ENCODE results near the gene MAPK10. TPM values are rescaled to one million over a fixed set of nuclear protein-coding genes. Genes with fewer than 3 reads are reported as not detected.

Gene MAPK10
- total RNA-seq, 1 experiment from 2014 or later = 6.8 TPM

DNA sequence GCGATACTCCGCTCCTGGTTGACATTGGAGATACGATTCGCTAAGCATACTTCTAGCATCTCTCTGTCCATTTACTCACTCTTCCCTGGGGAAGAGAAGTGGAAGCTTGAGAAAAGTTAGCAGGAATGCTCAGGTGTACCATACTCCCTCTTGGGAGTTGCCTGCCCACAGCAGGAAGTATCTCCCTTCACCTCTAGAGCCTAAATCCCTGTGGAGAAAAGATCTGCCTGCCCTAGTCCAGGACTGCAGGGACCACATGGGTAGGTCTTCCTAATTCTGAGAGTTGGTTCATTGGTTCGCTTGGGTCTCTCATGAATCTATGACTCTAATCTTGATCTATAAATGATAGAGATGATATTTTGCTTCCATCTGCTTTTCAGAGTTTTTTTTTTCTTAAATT is 26.3 kb upstream of the MAPK10 start:
- no peak overlapping the region for H3K4me3 ChIP-seq (ENCODE audit: low read depth, low read length, poor library complexity, severe bottlenecking)
- TF ChIP-seq, protein P1, sequence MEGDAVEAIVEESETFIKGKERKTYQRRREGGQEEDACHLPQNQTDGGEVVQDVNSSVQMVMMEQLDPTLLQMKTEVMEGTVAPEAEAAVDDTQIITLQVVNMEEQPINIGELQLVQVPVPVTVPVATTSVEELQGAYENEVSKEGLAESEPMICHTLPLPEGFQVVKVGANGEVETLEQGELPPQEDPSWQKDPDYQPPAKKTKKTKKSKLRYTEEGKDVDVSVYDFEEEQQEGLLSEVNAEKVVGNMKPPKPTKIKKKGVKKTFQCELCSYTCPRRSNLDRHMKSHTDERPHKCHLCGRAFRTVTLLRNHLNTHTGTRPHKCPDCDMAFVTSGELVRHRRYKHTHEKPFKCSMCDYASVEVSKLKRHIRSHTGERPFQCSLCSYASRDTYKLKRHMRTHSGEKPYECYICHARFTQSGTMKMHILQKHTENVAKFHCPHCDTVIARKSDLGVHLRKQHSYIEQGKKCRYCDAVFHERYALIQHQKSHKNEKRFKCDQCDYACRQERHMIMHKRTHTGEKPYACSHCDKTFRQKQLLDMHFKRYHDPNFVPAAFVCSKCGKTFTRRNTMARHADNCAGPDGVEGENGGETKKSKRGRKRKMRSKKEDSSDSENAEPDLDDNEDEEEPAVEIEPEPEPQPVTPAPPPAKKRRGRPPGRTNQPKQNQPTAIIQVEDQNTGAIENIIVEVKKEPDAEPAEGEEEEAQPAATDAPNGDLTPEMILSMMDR (conservative IDR thresholded peaks at IDR 0.05; ENCODE audit: low read depth, low read length) = no peak
- TF ChIP-seq EZH2 (IDR thresholded peaks at IDR 0.05; ENCODE audit: borderline replicate concordance, low read depth, low read length, poor library complexity, severe bottlenecking) = no peak
- H3K4me1 ChIP-seq (ENCODE audit: insufficient read depth, low read length, poor library complexity, severe bottlenecking) = no peaks in the 10 kb centered on the region
- no peaks in the 10 kb centered on the region for H3K36me3 ChIP-seq (ENCODE audit: insufficient read depth, low read length, poor library complexity, severe bottlenecking)
- no peak overlapping the region for H3K27ac ChIP-seq (ENCODE audit: low read depth, low read length, poor library complexity, severe bottlenecking)
- no peaks in the 10 kb centered on the region for H3K27me3 ChIP-seq (replicated peaks; ENCODE audit: insufficient read depth, low read depth, low read length, poor library complexity)
- BruUV-seq (replicated peaks) = no TSS peak
- H3K9me3 ChIP-seq (ENCODE audit: low read depth, low read length, poor library complexity, severe bottlenecking) = no peaks in the 10 kb centered on the region
- CTCF ChIA-PET = no interaction called here
- DNase-seq (ENCODE audit: low spot score) = no peak
- intact Hi-C loops (cut with micrococcal nuclease; ENCODE audit: unreplicated experiment) = no loop called here
- POLR2A ChIA-PET (ENCODE audit: low non-redundant PET) = no interaction called here

DNA sequence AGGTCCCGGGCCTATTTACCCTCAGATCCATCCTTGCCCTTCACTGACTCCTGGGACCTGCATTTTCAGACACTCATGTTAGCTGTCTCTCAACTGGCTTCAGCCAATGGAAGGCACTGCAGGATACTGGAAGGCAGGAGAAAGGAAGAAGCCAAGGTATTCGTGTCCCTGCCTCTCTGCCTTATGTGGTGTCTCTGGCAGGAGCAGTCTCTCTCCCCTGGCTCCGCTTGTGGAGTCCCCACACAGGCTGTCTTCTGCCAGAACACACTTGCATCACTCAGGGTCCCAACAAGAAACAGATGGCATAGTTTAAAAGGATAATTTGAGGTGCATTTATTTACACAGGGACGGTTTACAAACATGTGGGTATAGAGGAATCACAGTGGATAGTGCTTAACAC is 21.6 kb upstream of the MAPK10 start:
- intact Hi-C loops (cut with micrococcal nuclease; ENCODE audit: unreplicated experiment) = no loop called here
- no TSS peak for BruUV-seq (replicated peaks)
- TF ChIP-seq, protein P1 (conservative IDR thresholded peaks at IDR 0.05; ENCODE audit: low read depth, low read length) = no peak
- no peak for TF ChIP-seq EZH2 (IDR thresholded peaks at IDR 0.05; ENCODE audit: borderline replicate concordance, low read depth, low read length, poor library complexity, severe bottlenecking)
- H3K27me3 ChIP-seq (replicated peaks; ENCODE audit: insufficient read depth, low read depth, low read length, poor library complexity) = no peaks in the 10 kb centered on the region
- H3K36me3 ChIP-seq (ENCODE audit: insufficient read depth, low read length, poor library complexity, severe bottlenecking) = no peaks in the 10 kb centered on the region
- no peak overlapping the region for H3K27ac ChIP-seq (ENCODE audit: low read depth, low read length, poor library complexity, severe bottlenecking)
- no peaks in the 10 kb centered on the region for H3K9me3 ChIP-seq (ENCODE audit: low read depth, low read length, poor library complexity, severe bottlenecking)
- no peak for DNase-seq (ENCODE audit: low spot score)
- no peak overlapping the region for H3K4me3 ChIP-seq (ENCODE audit: low read depth, low read length, poor library complexity, severe bottlenecking)
- ChIA-PET POLR2A (ENCODE audit: low non-redundant PET) (no interaction called here), CTCF (no interaction called here)
- no peaks in the 10 kb centered on the region for H3K4me1 ChIP-seq (ENCODE audit: insufficient read depth, low read length, poor library complexity, severe bottlenecking)

DNA sequence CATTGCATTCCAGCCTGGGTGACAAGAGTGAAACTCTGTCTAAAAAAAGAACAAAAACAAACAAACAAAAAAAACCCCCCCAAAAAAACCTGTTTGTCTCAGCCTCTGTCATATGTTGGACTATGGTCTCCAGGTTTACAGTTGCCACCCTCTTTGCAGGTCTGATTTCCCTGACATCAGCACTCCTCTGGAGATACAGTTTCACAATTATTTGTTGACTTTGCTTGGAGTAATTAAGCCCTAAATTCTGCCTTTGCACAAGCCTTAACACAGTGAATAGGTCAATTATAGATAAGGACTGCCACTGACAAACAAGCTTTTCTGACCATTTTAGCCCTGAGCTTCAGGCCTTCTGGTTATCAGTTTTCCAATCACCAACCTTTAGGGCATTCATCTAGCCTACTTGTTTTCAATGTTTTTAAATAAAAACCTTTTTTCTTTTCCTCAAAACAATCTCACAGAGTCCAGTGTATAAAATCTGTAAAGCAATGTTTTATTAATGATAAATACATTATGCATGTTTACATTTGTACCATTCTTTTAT is 20.4 kb upstream of the MAPK10 start:
- Histone ChIP-seq H3K4me1 (ENCODE audit: insufficient read depth, low read length, poor library complexity, severe bottlenecking) (no peaks in the 10 kb centered on the region), H3K9me3 (ENCODE audit: low read depth, low read length, poor library complexity, severe bottlenecking) (no peaks in the 10 kb centered on the region), H3K27ac (ENCODE audit: low read depth, low read length, poor library complexity, severe bottlenecking) (no peak overlapping the region), H3K4me3 (ENCODE audit: low read depth, low read length, poor library complexity, severe bottlenecking) (no peak overlapping the region), H3K36me3 (ENCODE audit: insufficient read depth, low read length, poor library complexity, severe bottlenecking) (no peaks in the 10 kb centered on the region), H3K27me3 (replicated peaks; ENCODE audit: insufficient read depth, low read depth, low read length, poor library complexity) (no peaks in the 10 kb centered on the region)
- intact Hi-C loops (cut with micrococcal nuclease; ENCODE audit: unreplicated experiment) = no loop called here
- TF ChIP-seq, protein P1 (conservative IDR thresholded peaks at IDR 0.05; ENCODE audit: low read depth, low read length) = no peak
- ChIA-PET POLR2A (ENCODE audit: low non-redundant PET) (no interaction called here), CTCF (no interaction called here)
- BruUV-seq (replicated peaks) = no TSS peak
- no peak for DNase-seq (ENCODE audit: low spot score)
